ENCODE results near the gene COL4A2.

The COL4A2 gene

GRCh38 chr13:110272227-110272626, 34.9 kb upstream of the COL4A2 start:
- TF ChIP-seq CTCF (conservative IDR thresholded peaks at IDR 0.05; ENCODE audit: low read length), result no peak
- no peak overlapping the region for H3K4me3 ChIP-seq (ENCODE audit: low read length)
- no peak for DNase-seq (ENCODE audit: low read depth)

- no peak overlapping the region for H3K4me3 ChIP-seq (ENCODE audit: low read length)
- DNase-seq (ENCODE audit: low read depth), result no peak
- TF ChIP-seq CTCF (conservative IDR thresholded peaks at IDR 0.05; ENCODE audit: low read length), result no peak
Observed at GRCh38 chr13:110272651-110273050, 34.4 kb upstream of the COL4A2 start.

GRCh38 chr13:110273254-110273653, 33.8 kb upstream of the COL4A2 start:
- TF ChIP-seq CTCF (conservative IDR thresholded peaks at IDR 0.05; ENCODE audit: low read length), result no peak
- H3K4me3 ChIP-seq (ENCODE audit: low read length), result no peak overlapping the region
- DNase-seq (ENCODE audit: low read depth), result no peak

GRCh38 chr13:110274687-110275086, 32.4 kb upstream of the COL4A2 start:
- peak; percentile 54 for DNase-seq (ENCODE audit: low read depth)

GRCh38 chr13:110275931-110276552, 31.0 kb upstream of the COL4A2 start:
- DNase-seq (ENCODE audit: low read depth), result peak; percentile 54
- H3K4me3 ChIP-seq (ENCODE audit: low read length), result no peak overlapping the region
- TF ChIP-seq CTCF (conservative IDR thresholded peaks at IDR 0.05; ENCODE audit: low read length), result no peak

More at GRCh38 chr13:110274687-110275086, 32.4 kb upstream of the COL4A2 start:
- no peak overlapping the region for H3K4me3 ChIP-seq (ENCODE audit: low read length)
- TF ChIP-seq CTCF (conservative IDR thresholded peaks at IDR 0.05; ENCODE audit: low read length), result peak; percentile 50

- no peak for TF ChIP-seq CTCF (conservative IDR thresholded peaks at IDR 0.05; ENCODE audit: low read length)
Observed at GRCh38 chr13:110276553-110276950, 30.5 kb upstream of the COL4A2 start.

GRCh38 chr13:110277357-110277975, 29.6 kb upstream of the COL4A2 start:
- TF ChIP-seq CTCF (conservative IDR thresholded peaks at IDR 0.05; ENCODE audit: low read length), result no peak
- DNase-seq (ENCODE audit: low read depth), result no peak
- H3K4me3 ChIP-seq (ENCODE audit: low read length), result no peak overlapping the region

More at GRCh38 chr13:110276553-110276950, 30.5 kb upstream of the COL4A2 start:
- no peak overlapping the region for H3K4me3 ChIP-seq (ENCODE audit: low read length)
- DNase-seq (ENCODE audit: low read depth), result no peak

All from AG10803 (cell line).